ENCODE data around the gene BMPR1A. TPM values are rescaled to one million over a fixed set of nuclear protein-coding genes. Genes with fewer than 3 reads are reported as not detected.

BMPR1A gene
- total and polyA plus RNA-seq, 2 of the 13 experiments (the other 11 are each of a cell fraction or from before 2014, with no cell fraction given): 17.8 to 44.2 TPM

DNA sequence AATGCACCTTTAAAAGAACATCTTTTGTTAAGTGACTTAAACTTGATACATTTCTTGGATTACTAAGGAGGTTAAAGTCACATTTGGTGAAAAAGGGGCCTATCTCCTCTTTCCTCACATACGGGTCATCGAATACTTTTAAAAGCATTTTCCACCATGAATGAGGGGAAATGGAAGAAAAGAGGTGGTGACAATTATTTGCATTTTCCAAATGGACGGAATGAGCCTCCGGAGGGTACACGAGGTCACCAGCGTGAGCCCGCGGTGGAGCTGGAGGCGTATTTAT is 1.0 kb upstream of the BMPR1A start:
- BruUV-seq (replicated peaks): no TSS peak
- TF ChIP-seq, protein P1, sequence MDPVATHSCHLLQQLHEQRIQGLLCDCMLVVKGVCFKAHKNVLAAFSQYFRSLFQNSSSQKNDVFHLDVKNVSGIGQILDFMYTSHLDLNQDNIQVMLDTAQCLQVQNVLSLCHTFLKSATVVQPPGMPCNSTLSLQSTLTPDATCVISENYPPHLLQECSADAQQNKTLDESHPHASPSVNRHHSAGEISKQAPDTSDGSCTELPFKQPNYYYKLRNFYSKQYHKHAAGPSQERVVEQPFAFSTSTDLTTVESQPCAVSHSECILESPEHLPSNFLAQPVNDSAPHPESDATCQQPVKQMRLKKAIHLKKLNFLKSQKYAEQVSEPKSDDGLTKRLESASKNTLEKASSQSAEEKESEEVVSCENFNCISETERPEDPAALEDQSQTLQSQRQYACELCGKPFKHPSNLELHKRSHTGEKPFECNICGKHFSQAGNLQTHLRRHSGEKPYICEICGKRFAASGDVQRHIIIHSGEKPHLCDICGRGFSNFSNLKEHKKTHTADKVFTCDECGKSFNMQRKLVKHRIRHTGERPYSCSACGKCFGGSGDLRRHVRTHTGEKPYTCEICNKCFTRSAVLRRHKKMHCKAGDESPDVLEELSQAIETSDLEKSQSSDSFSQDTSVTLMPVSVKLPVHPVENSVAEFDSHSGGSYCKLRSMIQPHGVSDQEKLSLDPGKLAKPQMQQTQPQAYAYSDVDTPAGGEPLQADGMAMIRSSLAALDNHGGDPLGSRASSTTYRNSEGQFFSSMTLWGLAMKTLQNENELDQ (CRISPR knock-in tag; IDR thresholded peaks at IDR 0.05; ENCODE audit: borderline replicate concordance): no peak
- TF ChIP-seq ZNF264 (CRISPR knock-in tag; IDR thresholded peaks at IDR 0.05) (0 out of 2 replicates have a peak, but pooled peaks have one; percentile 41), ESRRA (CRISPR knock-in tag; IDR thresholded peaks at IDR 0.05; ENCODE audit: low read depth) (no peak), SRSF9 (IDR thresholded peaks at IDR 0.05; ENCODE audit: borderline replicate concordance, insufficient read depth, low read depth, low read length, poor library complexity, severe bottlenecking) (no peak), NFIC (IDR thresholded peaks at IDR 0.05; ENCODE audit: low read length) (0 out of 2 replicates have a peak, but pooled peaks have one; percentile 14), ZFP82 (CRISPR knock-in tag; IDR thresholded peaks at IDR 0.05; ENCODE audit: borderline replicate concordance) (no peak), TSC22D2 (CRISPR knock-in tag; IDR thresholded peaks at IDR 0.05; ENCODE audit: borderline replicate concordance) (no peak), SP140L (CRISPR knock-in tag; IDR thresholded peaks at IDR 0.05; ENCODE audit: borderline replicate concordance) (no peak), MAF1 (CRISPR knock-in tag; IDR thresholded peaks at IDR 0.05; ENCODE audit: borderline replicate concordance) (no peak), FOXO1 (CRISPR knock-in tag; IDR thresholded peaks at IDR 0.05) (no peak), ZNF180 (CRISPR knock-in tag; IDR thresholded peaks at IDR 0.05; ENCODE audit: borderline replicate concordance, low read depth) (no peak), MEIS2 (CRISPR knock-in tag; IDR thresholded peaks at IDR 0.05) (peak; percentile 20; the same call in 1 of the 2 replicates)
- TF ChIP-seq, protein P2, sequence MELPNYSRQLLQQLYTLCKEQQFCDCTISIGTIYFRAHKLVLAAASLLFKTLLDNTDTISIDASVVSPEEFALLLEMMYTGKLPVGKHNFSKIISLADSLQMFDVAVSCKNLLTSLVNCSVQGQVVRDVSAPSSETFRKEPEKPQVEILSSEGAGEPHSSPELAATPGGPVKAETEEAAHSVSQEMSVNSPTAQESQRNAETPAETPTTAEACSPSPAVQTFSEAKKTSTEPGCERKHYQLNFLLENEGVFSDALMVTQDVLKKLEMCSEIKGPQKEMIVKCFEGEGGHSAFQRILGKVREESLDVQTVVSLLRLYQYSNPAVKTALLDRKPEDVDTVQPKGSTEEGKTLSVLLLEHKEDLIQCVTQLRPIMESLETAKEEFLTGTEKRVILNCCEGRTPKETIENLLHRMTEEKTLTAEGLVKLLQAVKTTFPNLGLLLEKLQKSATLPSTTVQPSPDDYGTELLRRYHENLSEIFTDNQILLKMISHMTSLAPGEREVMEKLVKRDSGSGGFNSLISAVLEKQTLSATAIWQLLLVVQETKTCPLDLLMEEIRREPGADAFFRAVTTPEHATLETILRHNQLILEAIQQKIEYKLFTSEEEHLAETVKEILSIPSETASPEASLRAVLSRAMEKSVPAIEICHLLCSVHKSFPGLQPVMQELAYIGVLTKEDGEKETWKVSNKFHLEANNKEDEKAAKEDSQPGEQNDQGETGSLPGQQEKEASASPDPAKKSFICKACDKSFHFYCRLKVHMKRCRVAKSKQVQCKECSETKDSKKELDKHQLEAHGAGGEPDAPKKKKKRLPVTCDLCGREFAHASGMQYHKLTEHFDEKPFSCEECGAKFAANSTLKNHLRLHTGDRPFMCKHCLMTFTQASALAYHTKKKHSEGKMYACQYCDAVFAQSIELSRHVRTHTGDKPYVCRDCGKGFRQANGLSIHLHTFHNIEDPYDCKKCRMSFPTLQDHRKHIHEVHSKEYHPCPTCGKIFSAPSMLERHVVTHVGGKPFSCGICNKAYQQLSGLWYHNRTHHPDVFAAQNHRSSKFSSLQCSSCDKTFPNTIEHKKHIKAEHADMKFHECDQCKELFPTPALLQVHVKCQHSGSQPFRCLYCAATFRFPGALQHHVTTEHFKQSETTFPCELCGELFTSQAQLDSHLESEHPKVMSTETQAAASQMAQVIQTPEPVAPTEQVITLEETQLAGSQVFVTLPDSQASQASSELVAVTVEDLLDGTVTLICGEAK (IDR thresholded peaks at IDR 0.05): no peak
- TF ChIP-seq, protein P2 (CRISPR knock-in tag; IDR thresholded peaks at IDR 0.05): no peak

More for the DNA sequence above, 1.0 kb upstream of the BMPR1A start:
- no peaks in the 10 kb centered on the region; a peak in 1 of 5 replicates for H3K27me3 ChIP-seq (ENCODE audit: control insufficient read depth in 1 of 2, insufficient read depth in 2 of 2, low read length in 2 of 2)
- no peaks in the 10 kb centered on the region for H3K36me3 ChIP-seq (replicated peaks in 1 of 2; ENCODE audit: control insufficient read depth in 1 of 2, insufficient read depth in 2 of 2, low read length in 2 of 2)
- intact Hi-C loops (cut with micrococcal nuclease; ENCODE audit: unreplicated experiment) (loop anchor here (1.0 to 5.0 kb wide), 2 partner anchors 44 to 142 kb away; no protein-coding TSS in a partner anchor), in situ Hi-C loops (cut with HindIII; ENCODE audit: extremely low pct_ligation_motif_present, low pct_unique_long_range_greater_than_20kb) (no loop called here)
- H3K4me1 ChIP-seq (ENCODE audit: insufficient read depth, low read length): peaks cover 44% of the 10 kb centered on the region
- H3K79me2 ChIP-seq (ENCODE audit: insufficient read depth, low read length): peaks cover 38% of the 10 kb centered on the region
- H3K9ac ChIP-seq (ENCODE audit: insufficient read depth, low read depth, low read length): peak overlapping the region; percentile 99
- WGBS (ENCODE audit: low lambda C conversion rate): 1% methylated on average over 9 of the region's 9 CpGs
- DNase-seq (ENCODE audit: low spot score) (no peak), FAIRE-seq (peak; percentile 8), ATAC-seq (no peak)
- H3K9me3 ChIP-seq (ENCODE audit: low read length): no peaks in the 10 kb centered on the region
- peak overlapping the region; percentile 86 for H3K4me2 ChIP-seq (ENCODE audit: low read depth, low read length)
- peak overlapping the region; percentile 64 to 97 (median 83) for H3K4me3 ChIP-seq (replicated peaks in 1 of 3; ENCODE audit: insufficient read depth in 1 of 3, low read depth in 2 of 3, low read length in 3 of 3)
- H2AFZ ChIP-seq (ENCODE audit: low read length): peak overlapping the region; percentile 16
- peak overlapping the region; percentile 98 for H3K27ac ChIP-seq (ENCODE audit: extremely low read length, insufficient read depth, low read length)
- CTCF ChIA-PET (ENCODE audit: low intra/inter-chr PET ratio, low total read pairs): interaction anchor here (1.6 kb wide), 1 partner anchor 44 kb away, joined by 4 read pairs; no protein-coding TSS in a partner anchor
- peaks cover 14% of the 10 kb centered on the region for H4K20me1 ChIP-seq (ENCODE audit: insufficient read depth, low read length)
- POLR2A ChIA-PET: interaction anchor here (0.5 to 3.1 kb wide), 11 partner anchors 12 to 1289 kb away, joined by 3 to 15 read pairs (median 5); no protein-coding TSS in a partner anchor

All from HepG2 (cell line).